C4-2B (cell line): ENCODE results near the gene HYAL1.

Experiments used
- H3K27ac ChIP-seq: fragments of 450-650 bp; 2 replicates; pipeline ENCODE4 v1.5.1; 2017
- ZFX ChIP-seq: fragments of 450-650 bp; IDR thresholded peaks from 2 replicates; pipeline ENCODE4 v1.6.1; 2017
- TF ChIP-seq, protein P1 (sequence below): fragments of 450-650 bp; conservative IDR thresholded peaks from 2 replicates; pipeline ENCODE4 v1.5.1; 2017; ENCODE audit warnings: mild to moderate bottlenecking

The HYAL1 gene

DNA sequence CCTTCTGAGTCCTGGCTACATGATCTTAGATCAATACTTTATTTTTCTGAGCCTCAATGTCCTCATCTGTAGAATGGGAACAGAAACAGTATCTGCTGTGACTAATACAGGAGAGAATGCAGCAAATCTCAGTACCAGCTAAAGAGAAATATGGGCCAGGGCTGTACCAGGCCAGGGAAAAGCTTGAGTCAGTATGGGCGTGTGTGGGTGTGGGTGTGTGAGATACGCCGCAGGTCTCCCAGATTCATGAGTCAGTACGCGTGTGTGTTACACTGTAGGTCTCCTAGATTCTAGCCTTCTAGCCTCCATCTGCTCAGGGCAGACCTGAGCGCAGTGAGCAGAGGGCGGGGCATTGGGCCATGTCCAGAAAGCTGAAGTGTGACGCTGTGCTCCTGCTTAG lies 52.2 kb downstream of the HYAL1 start:
- H3K27ac ChIP-seq, result no peak overlapping the region
- no peak for TF ChIP-seq ZFX
- TF ChIP-seq, protein P1, sequence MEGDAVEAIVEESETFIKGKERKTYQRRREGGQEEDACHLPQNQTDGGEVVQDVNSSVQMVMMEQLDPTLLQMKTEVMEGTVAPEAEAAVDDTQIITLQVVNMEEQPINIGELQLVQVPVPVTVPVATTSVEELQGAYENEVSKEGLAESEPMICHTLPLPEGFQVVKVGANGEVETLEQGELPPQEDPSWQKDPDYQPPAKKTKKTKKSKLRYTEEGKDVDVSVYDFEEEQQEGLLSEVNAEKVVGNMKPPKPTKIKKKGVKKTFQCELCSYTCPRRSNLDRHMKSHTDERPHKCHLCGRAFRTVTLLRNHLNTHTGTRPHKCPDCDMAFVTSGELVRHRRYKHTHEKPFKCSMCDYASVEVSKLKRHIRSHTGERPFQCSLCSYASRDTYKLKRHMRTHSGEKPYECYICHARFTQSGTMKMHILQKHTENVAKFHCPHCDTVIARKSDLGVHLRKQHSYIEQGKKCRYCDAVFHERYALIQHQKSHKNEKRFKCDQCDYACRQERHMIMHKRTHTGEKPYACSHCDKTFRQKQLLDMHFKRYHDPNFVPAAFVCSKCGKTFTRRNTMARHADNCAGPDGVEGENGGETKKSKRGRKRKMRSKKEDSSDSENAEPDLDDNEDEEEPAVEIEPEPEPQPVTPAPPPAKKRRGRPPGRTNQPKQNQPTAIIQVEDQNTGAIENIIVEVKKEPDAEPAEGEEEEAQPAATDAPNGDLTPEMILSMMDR, result no peak

DNA sequence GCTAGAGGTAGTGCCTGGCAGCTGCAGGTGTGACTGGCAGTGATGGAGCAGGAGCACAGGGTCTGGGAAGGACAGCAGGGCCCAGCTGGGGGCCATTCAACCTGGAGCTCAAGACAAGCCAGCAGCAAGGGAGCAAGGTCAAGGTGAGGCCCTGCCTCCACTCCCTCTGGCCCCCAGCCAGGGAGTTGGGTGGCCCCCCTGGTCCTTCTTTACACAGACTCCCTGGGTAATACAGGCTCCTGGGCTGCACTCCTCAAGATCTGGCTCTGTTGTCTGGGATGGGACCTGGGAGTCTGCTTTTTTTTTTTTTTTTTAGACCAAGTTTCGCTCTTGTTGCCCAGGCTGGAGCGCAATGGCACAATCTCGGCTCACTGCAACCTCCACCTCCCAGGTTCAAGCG lies 52.9 kb downstream of the HYAL1 start:
- no peak overlapping the region for H3K27ac ChIP-seq
- TF ChIP-seq ZFX, result no peak
- TF ChIP-seq, protein P1, result no peak
